ENCODE results near the gene SF3B4.

- TF ChIP-seq, protein P1, sequence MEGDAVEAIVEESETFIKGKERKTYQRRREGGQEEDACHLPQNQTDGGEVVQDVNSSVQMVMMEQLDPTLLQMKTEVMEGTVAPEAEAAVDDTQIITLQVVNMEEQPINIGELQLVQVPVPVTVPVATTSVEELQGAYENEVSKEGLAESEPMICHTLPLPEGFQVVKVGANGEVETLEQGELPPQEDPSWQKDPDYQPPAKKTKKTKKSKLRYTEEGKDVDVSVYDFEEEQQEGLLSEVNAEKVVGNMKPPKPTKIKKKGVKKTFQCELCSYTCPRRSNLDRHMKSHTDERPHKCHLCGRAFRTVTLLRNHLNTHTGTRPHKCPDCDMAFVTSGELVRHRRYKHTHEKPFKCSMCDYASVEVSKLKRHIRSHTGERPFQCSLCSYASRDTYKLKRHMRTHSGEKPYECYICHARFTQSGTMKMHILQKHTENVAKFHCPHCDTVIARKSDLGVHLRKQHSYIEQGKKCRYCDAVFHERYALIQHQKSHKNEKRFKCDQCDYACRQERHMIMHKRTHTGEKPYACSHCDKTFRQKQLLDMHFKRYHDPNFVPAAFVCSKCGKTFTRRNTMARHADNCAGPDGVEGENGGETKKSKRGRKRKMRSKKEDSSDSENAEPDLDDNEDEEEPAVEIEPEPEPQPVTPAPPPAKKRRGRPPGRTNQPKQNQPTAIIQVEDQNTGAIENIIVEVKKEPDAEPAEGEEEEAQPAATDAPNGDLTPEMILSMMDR (conservative IDR thresholded peaks at IDR 0.05; ENCODE audit: low read length), result no peak
- TF ChIP-seq EZH2phosphoT487 (IDR thresholded peaks at IDR 0.05; ENCODE audit: borderline replicate concordance, low read depth, low read length), result no peak
These were observed 494 bp downstream of the SF3B4 start for GRCh38 chr1:149927056-149927562.
